ENCODE results near the gene CHCHD3. TPM values are rescaled to one million over a fixed set of nuclear protein-coding genes. Genes with fewer than 3 reads are reported as not detected.
A peak's percentile ranks its signal among the peaks of the same experiment; 100 is the strongest.

CHCHD3 gene
- total and polyA plus RNA-seq, 2 donors (not counting 1 experiment from before 2014, with no cell fraction given), result 80.8 to 94.0 TPM

- no peaks in the 10 kb centered on the region for H3K9me3 ChIP-seq (ENCODE audit: control insufficient read depth, insufficient read depth, low read depth, low read length)
- H3K27ac ChIP-seq (ENCODE audit: insufficient read depth, low read length), result no peak overlapping the region
- H3K27me3 ChIP-seq (ENCODE audit: control insufficient read depth, insufficient read depth, low read length), result no peaks in the 10 kb centered on the region
- no peaks in the 10 kb centered on the region for H3K4me1 ChIP-seq (ENCODE audit: control insufficient read depth, extremely low read depth, insufficient read depth, low read length)
- no peak overlapping the region for H3K4me2 ChIP-seq (ENCODE audit: extremely low read depth, insufficient read depth, low read length)
- peaks cover 5% of the 10 kb centered on the region for H3K36me3 ChIP-seq (ENCODE audit: control insufficient read depth, insufficient read depth, low read length)
- no peak overlapping the region for H3K9ac ChIP-seq (ENCODE audit: insufficient read depth, low read length)
- no peak overlapping the region for H3K4me3 ChIP-seq (replicated peaks in 1 of 4; ENCODE audit: control extremely low read depth in 1 of 4, insufficient read depth in 1 of 4, low read depth in 3 of 4, low read length in 4 of 4)
- no peaks in the 10 kb centered on the region for H4K20me1 ChIP-seq (ENCODE audit: control insufficient read depth, extremely low read depth, insufficient read depth, low read length)
- DNase-seq (ENCODE audit: low read depth in 2 of 2), result no peak
- H3K79me2 ChIP-seq (ENCODE audit: control insufficient read depth, insufficient read depth, low read length), result peaks cover 8% of the 10 kb centered on the region
- no peak for TF ChIP-seq CTCF (conservative IDR thresholded peaks at IDR 0.05 in 1 of 2, IDR thresholded peaks at IDR 0.05 in 1 of 2; ENCODE audit: low read depth in 1 of 2, low read length in 2 of 2)
- TF ChIP-seq EZH2 (IDR thresholded peaks at IDR 0.05; ENCODE audit: low read length, missing control alignments), result no peak
- no peak overlapping the region for H2AFZ ChIP-seq (ENCODE audit: low read length)
Measured at GRCh38 chr7:133064082-133064820, 17.6 kb downstream of the CHCHD3 start.

GRCh38 chr7:133061792-133062191 lies 20.1 kb downstream of the CHCHD3 start:
- Histone ChIP-seq H3K9me3 (ENCODE audit: control insufficient read depth, insufficient read depth, low read depth, low read length) (no peaks in the 10 kb centered on the region), H3K4me1 (ENCODE audit: control insufficient read depth, extremely low read depth, insufficient read depth, low read length) (peaks cover 3% of the 10 kb centered on the region), H3K79me2 (ENCODE audit: control insufficient read depth, insufficient read depth, low read length) (peaks cover 14% of the 10 kb centered on the region), H3K27ac (ENCODE audit: insufficient read depth, low read length) (no peak overlapping the region), H4K20me1 (ENCODE audit: control insufficient read depth, extremely low read depth, insufficient read depth, low read length) (no peaks in the 10 kb centered on the region), H3K36me3 (ENCODE audit: control insufficient read depth, insufficient read depth, low read length) (no peaks in the 10 kb centered on the region), H3K9ac (ENCODE audit: insufficient read depth, low read length) (no peak overlapping the region), H2AFZ (ENCODE audit: low read length) (no peak overlapping the region), H3K27me3 (ENCODE audit: control insufficient read depth, insufficient read depth, low read length) (no peaks in the 10 kb centered on the region), H3K4me3 (replicated peaks in 1 of 4; ENCODE audit: control extremely low read depth in 1 of 4, insufficient read depth in 1 of 4, low read depth in 3 of 4, low read length in 4 of 4) (no peak overlapping the region), H3K4me2 (ENCODE audit: extremely low read depth, insufficient read depth, low read length) (no peak overlapping the region)
- DNase-seq (ENCODE audit: low read depth in 2 of 2), result no peak
- no peak for TF ChIP-seq CTCF (conservative IDR thresholded peaks at IDR 0.05 in 1 of 2, IDR thresholded peaks at IDR 0.05 in 1 of 2; ENCODE audit: low read depth in 1 of 2, low read length in 2 of 2)
- no peak for TF ChIP-seq EZH2 (IDR thresholded peaks at IDR 0.05; ENCODE audit: low read length, missing control alignments)

GRCh38 chr7:133061357-133061756 lies 20.5 kb downstream of the CHCHD3 start:
- H2AFZ ChIP-seq (ENCODE audit: low read length), result no peak overlapping the region
- H3K4me3 ChIP-seq (replicated peaks in 1 of 4; ENCODE audit: control extremely low read depth in 1 of 4, insufficient read depth in 1 of 4, low read depth in 3 of 4, low read length in 4 of 4), result no peak overlapping the region
- no peak overlapping the region for H3K9ac ChIP-seq (ENCODE audit: insufficient read depth, low read length)
- H3K27me3 ChIP-seq (ENCODE audit: control insufficient read depth, insufficient read depth, low read length), result no peaks in the 10 kb centered on the region
- H3K4me1 ChIP-seq (ENCODE audit: control insufficient read depth, extremely low read depth, insufficient read depth, low read length), result peaks cover 4% of the 10 kb centered on the region
- no peak overlapping the region for H3K27ac ChIP-seq (ENCODE audit: insufficient read depth, low read length)
- no peak overlapping the region for H3K4me2 ChIP-seq (ENCODE audit: extremely low read depth, insufficient read depth, low read length)
- no peaks in the 10 kb centered on the region for H3K9me3 ChIP-seq (ENCODE audit: control insufficient read depth, insufficient read depth, low read depth, low read length)
- no peaks in the 10 kb centered on the region for H3K36me3 ChIP-seq (ENCODE audit: control insufficient read depth, insufficient read depth, low read length)
- TF ChIP-seq CTCF (conservative IDR thresholded peaks at IDR 0.05 in 1 of 2, IDR thresholded peaks at IDR 0.05 in 1 of 2; ENCODE audit: low read depth in 1 of 2, low read length in 2 of 2), result no peak
- TF ChIP-seq EZH2 (IDR thresholded peaks at IDR 0.05; ENCODE audit: low read length, missing control alignments), result no peak
- peak in 1 of 2 donors; percentile 46 for DNase-seq (ENCODE audit: low read depth in 2 of 2)
- H3K79me2 ChIP-seq (ENCODE audit: control insufficient read depth, insufficient read depth, low read length), result peaks cover 17% of the 10 kb centered on the region
- no peaks in the 10 kb centered on the region for H4K20me1 ChIP-seq (ENCODE audit: control insufficient read depth, extremely low read depth, insufficient read depth, low read length)
